HL-60 (cell line): Measurements from ENCODE around the gene GALNT14.

Experiments used
- DNase-seq, 2 experiments: peaks; one replicate each; pipeline ENCODE4 v3.0.0-alpha.2; 2010 to 2020; ENCODE audit warnings: low read depth in 1 of 2, low spot score in 1 of 2
- H3K27ac ChIP-seq: fragments of 250-450 bp; sonication (Bioruptor Pico); replicated peaks from 2 replicates; pipeline ENCODE4 v1.5.1; 2020; ENCODE audit warnings: mild to moderate bottlenecking, moderate library complexity
- H3K27me3 ChIP-seq: fragments of 250-450 bp; sonication (Bioruptor Pico); 2 replicates; pipeline ENCODE4 v1.5.1; 2021; ENCODE audit warnings: mild to moderate bottlenecking, moderate library complexity; ENCODE audit not compliant: insufficient read depth, poor library complexity, severe bottlenecking
- H3K4me3 ChIP-seq: replicated peaks from 2 replicates; pipeline ENCODE4 v1.5.1; 2011; ENCODE audit warnings: mild to moderate bottlenecking, control low read depth, low read length; ENCODE audit not compliant: insufficient read depth
- GABPA ChIP-seq: IDR thresholded peaks from 2 replicates; pipeline ENCODE4 v1.6.1; 2012; ENCODE audit warnings: low read depth
- POLR2AphosphoS5 ChIP-seq: IDR thresholded peaks from 2 replicates; pipeline ENCODE4 v1.6.1; 2012; ENCODE audit warnings: low read depth
- SPI1 ChIP-seq: IDR thresholded peaks from 2 replicates; pipeline ENCODE4 v1.6.1; 2012; ENCODE audit warnings: low read depth, mild to moderate bottlenecking, borderline replicate concordance
- TF ChIP-seq, protein P1 (sequence below): IDR thresholded peaks from 2 replicates; pipeline ENCODE4 v1.6.1; 2012; ENCODE audit warnings: low read depth; ENCODE audit not compliant: insufficient replicate concordance
- TF ChIP-seq, protein P2 (sequence below): IDR thresholded peaks from one replicate; pipeline ENCODE4 v1.5.1; 2011; ENCODE audit warnings: low read length, control low read depth, inconsistent platforms; ENCODE audit not compliant: insufficient read depth

Gene GALNT14

DNA sequence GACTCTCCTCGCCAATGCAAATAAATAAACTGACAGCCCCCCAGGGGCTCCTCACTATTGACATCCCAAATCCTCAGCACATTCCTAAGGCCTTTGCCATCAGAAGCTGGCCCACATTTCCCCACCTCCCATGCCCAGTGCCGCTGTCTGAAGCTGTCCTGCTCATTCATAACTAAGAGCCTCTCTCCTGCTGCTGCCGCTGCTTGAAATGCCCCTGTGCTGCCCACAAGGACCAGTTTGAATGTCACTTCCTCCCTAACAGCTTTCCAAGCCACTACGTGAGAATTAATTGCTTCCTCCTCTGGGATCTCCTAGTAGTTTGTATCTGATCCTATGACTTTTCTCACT lies 179.3 kb downstream of the GALNT14 start:
- Histone ChIP-seq H3K4me3 (no peak overlapping the region), H3K27me3 (no peaks in the 10 kb centered on the region), H3K27ac (no peak overlapping the region)
- no peak for DNase-seq
- no peak for TF ChIP-seq POLR2AphosphoS5
- TF ChIP-seq GABPA, result no peak
- TF ChIP-seq, protein P1, sequence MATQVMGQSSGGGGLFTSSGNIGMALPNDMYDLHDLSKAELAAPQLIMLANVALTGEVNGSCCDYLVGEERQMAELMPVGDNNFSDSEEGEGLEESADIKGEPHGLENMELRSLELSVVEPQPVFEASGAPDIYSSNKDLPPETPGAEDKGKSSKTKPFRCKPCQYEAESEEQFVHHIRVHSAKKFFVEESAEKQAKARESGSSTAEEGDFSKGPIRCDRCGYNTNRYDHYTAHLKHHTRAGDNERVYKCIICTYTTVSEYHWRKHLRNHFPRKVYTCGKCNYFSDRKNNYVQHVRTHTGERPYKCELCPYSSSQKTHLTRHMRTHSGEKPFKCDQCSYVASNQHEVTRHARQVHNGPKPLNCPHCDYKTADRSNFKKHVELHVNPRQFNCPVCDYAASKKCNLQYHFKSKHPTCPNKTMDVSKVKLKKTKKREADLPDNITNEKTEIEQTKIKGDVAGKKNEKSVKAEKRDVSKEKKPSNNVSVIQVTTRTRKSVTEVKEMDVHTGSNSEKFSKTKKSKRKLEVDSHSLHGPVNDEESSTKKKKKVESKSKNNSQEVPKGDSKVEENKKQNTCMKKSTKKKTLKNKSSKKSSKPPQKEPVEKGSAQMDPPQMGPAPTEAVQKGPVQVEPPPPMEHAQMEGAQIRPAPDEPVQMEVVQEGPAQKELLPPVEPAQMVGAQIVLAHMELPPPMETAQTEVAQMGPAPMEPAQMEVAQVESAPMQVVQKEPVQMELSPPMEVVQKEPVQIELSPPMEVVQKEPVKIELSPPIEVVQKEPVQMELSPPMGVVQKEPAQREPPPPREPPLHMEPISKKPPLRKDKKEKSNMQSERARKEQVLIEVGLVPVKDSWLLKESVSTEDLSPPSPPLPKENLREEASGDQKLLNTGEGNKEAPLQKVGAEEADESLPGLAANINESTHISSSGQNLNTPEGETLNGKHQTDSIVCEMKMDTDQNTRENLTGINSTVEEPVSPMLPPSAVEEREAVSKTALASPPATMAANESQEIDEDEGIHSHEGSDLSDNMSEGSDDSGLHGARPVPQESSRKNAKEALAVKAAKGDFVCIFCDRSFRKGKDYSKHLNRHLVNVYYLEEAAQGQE, result no peak
- TF ChIP-seq, protein P2, sequence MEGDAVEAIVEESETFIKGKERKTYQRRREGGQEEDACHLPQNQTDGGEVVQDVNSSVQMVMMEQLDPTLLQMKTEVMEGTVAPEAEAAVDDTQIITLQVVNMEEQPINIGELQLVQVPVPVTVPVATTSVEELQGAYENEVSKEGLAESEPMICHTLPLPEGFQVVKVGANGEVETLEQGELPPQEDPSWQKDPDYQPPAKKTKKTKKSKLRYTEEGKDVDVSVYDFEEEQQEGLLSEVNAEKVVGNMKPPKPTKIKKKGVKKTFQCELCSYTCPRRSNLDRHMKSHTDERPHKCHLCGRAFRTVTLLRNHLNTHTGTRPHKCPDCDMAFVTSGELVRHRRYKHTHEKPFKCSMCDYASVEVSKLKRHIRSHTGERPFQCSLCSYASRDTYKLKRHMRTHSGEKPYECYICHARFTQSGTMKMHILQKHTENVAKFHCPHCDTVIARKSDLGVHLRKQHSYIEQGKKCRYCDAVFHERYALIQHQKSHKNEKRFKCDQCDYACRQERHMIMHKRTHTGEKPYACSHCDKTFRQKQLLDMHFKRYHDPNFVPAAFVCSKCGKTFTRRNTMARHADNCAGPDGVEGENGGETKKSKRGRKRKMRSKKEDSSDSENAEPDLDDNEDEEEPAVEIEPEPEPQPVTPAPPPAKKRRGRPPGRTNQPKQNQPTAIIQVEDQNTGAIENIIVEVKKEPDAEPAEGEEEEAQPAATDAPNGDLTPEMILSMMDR, result no peak
- TF ChIP-seq SPI1, result no peak; the same call in 1 of the 2 replicates

DNA sequence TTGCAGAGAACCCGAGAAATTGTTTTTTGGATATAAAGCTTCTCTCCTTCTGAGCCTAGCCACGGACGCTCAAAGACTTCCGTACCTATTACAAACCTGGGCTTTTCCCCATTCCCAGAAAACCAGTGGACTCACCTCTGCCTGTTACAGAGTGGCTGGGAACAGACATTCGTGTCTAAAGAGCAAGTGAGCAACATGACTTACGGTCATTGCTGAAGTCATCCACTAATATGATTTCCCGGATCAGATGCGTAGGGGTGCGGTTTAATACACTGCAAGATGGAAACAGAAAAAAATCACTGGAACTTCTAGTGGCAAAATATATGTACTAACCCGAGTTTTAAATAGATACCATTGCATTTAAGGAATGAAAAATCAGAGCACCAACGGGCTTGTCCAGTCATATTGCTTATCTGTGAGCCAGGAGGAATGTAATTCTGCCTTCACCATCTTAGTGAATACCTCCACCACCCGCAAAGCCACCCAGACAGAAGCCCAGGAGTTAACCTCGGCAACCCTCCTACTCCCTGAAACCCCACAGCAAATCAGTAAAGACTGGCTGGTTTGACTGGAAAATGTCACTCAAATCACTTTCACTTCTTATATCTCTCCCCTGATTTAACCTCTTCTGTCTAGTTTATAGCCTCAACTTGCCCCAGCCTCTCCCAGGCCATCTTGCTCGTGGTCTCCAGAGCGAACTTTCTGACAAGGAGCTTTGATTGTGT lies 179.9 kb downstream of the GALNT14 start:
- Histone ChIP-seq H3K27ac (no peak overlapping the region), H3K27me3 (no peaks in the 10 kb centered on the region), H3K4me3 (no peak overlapping the region)
- no peak for DNase-seq
- TF ChIP-seq GABPA (no peak), SPI1 (no peak), POLR2AphosphoS5 (no peak)
- TF ChIP-seq, protein P2, result no peak
- TF ChIP-seq, protein P1, result no peak

DNA sequence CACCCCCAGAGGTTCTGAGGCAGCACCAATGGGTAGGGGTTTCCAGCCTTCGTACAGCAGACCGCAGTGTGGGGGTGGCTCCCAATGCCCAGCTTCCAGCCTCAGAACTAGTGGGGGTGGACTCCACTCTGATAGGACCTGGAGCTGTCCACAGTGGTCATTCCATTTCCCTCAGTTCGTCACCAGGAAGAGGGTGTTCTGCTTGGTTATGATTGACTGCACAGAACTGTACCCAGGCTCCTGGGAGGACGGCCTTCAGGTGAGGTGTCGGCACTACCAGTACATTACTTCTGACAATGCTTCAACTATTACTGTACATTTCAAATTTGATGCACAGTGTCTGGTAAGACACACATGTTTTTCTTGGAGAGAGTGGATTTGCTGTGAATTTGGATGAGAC lies 180.6 kb downstream of the GALNT14 start:
- Histone ChIP-seq H3K27me3 (no peaks in the 10 kb centered on the region), H3K27ac (no peak overlapping the region), H3K4me3 (no peak overlapping the region)
- no peak for DNase-seq
- TF ChIP-seq, protein P1, result no peak
- TF ChIP-seq SPI1 (no peak), POLR2AphosphoS5 (no peak)
- TF ChIP-seq, protein P2, result no peak
